ENCODE data around the gene JAML. TPM values are rescaled to one million over a fixed set of nuclear protein-coding genes. Genes with fewer than 3 reads are reported as not detected.
"Not testable (repeated sequence)": the region's sequence is repeated elsewhere in the genome, so short reads cannot be mapped to it uniquely, and the experiment has no call there.

Gene JAML
- total RNA-seq, 2 donors from 2014 or later = 2.3 to 8.5 TPM

- Histone ChIP-seq H3K4me1 (replicated peaks) (no peaks in the 10 kb centered on the region), H3K27me3 (replicated peaks; ENCODE audit: insufficient read depth) (no peaks in the 10 kb centered on the region), H3K36me3 (no peaks in the 10 kb centered on the region), H3K9me3 (no peaks in the 10 kb centered on the region), H3K27ac (no peak overlapping the region), H3K4me3 (no peak overlapping the region)
- TF ChIP-seq CTCF (IDR thresholded peaks at IDR 0.05) (no peak), POLR2A (IDR thresholded peaks at IDR 0.05) (no peak), POLR2AphosphoS5 (IDR thresholded peaks at IDR 0.05) (no peak)
- intact Hi-C loops (cut with DNase I) = loop anchor here (5.0 kb wide), 1 partner anchor 288 kb away; no protein-coding TSS in a partner anchor
- WGBS = 88% methylated on average over 6 of the region's 6 CpGs
- DNase-seq (ENCODE audit: low spot score) = no peak
Measured at GRCh38 chr11:118199135-118199534, 25.7 kb downstream of the JAML start.

- H3K9me3 ChIP-seq = no peaks in the 10 kb centered on the region
- DNase-seq (ENCODE audit: low spot score) = peak; percentile 66
Measured at GRCh38 chr11:118198370-118198769, 26.4 kb downstream of the JAML start.

GRCh38 chr11:118194835-118195627 lies 29.8 kb downstream of the JAML start:
- Histone ChIP-seq H3K4me1 (replicated peaks) (no peaks in the 10 kb centered on the region), H3K9me3 (no peaks in the 10 kb centered on the region), H3K4me3 (no peak overlapping the region), H3K27ac (peak overlapping the region; percentile 28 to 36), H3K36me3 (no peaks in the 10 kb centered on the region), H3K27me3 (replicated peaks; ENCODE audit: insufficient read depth) (no peaks in the 10 kb centered on the region)
- peak; percentile 81 for DNase-seq (ENCODE audit: low spot score)
- TF ChIP-seq POLR2AphosphoS5 (IDR thresholded peaks at IDR 0.05) (peak; percentile 91), CTCF (IDR thresholded peaks at IDR 0.05) (peak in 1 of 4 experiments; percentile 10), POLR2A (IDR thresholded peaks at IDR 0.05) (no peak)
- intact Hi-C loops (cut with DNase I) = loop anchor here (5.0 kb wide), 1 partner anchor 292 kb away; no protein-coding TSS in a partner anchor
- WGBS = 21% methylated on average over 10 of the region's 10 CpGs

More at GRCh38 chr11:118198370-118198769, 26.4 kb downstream of the JAML start:
- H3K4me1 ChIP-seq (replicated peaks) = no peaks in the 10 kb centered on the region
- no peak overlapping the region for H3K4me3 ChIP-seq
- no peaks in the 10 kb centered on the region for H3K27me3 ChIP-seq (replicated peaks; ENCODE audit: insufficient read depth)
- intact Hi-C loops (cut with DNase I) = loop anchor here (5.0 kb wide), 1 partner anchor 289 kb away; no protein-coding TSS in a partner anchor
- H3K27ac ChIP-seq = no peak overlapping the region
- WGBS = 1% methylated on average over 8 of the region's 9 CpGs
- TF ChIP-seq POLR2AphosphoS5 (IDR thresholded peaks at IDR 0.05) (peak; percentile 19), POLR2A (IDR thresholded peaks at IDR 0.05) (no peak), CTCF (IDR thresholded peaks at IDR 0.05) (peak; percentile 77 to 88 (median 86))
- no peaks in the 10 kb centered on the region for H3K36me3 ChIP-seq

GRCh38 chr11:118193910-118194566 lies 30.8 kb downstream of the JAML start:
- no peak for DNase-seq (ENCODE audit: low spot score)
- H3K9me3 ChIP-seq = no peaks in the 10 kb centered on the region
- 68% methylated on average over 6 of the region's 6 CpGs for WGBS
- H3K27me3 ChIP-seq (replicated peaks; ENCODE audit: insufficient read depth) = no peaks in the 10 kb centered on the region
- TF ChIP-seq POLR2A (IDR thresholded peaks at IDR 0.05) (no peak), POLR2AphosphoS5 (IDR thresholded peaks at IDR 0.05) (no peak), CTCF (IDR thresholded peaks at IDR 0.05) (no peak)
- intact Hi-C loops (cut with DNase I) = no loop called here
- H3K27ac ChIP-seq = no peak overlapping the region
- no peaks in the 10 kb centered on the region for H3K36me3 ChIP-seq
- no peaks in the 10 kb centered on the region for H3K4me1 ChIP-seq (replicated peaks)
- no peak overlapping the region for H3K4me3 ChIP-seq

- H3K9me3 ChIP-seq; H3K4me3 ChIP-seq; intact Hi-C loops (cut with DNase I); H3K36me3 ChIP-seq; H3K27ac ChIP-seq; H3K27me3 ChIP-seq (replicated peaks; ENCODE audit: insufficient read depth); DNase-seq (ENCODE audit: low spot score); H3K4me1 ChIP-seq (replicated peaks): not testable (repeated sequence)
- 92% methylated on average over 5 of the region's 5 CpGs for WGBS
Measured at GRCh38 chr11:118192817-118193216, 32.0 kb downstream of the JAML start.

GRCh38 chr11:118190942-118191506 lies 33.8 kb downstream of the JAML start:
- H3K4me1 ChIP-seq (replicated peaks); H3K4me3 ChIP-seq; intact Hi-C loops (cut with DNase I); DNase-seq (ENCODE audit: low spot score); H3K9me3 ChIP-seq; H3K36me3 ChIP-seq; H3K27me3 ChIP-seq (replicated peaks; ENCODE audit: insufficient read depth); H3K27ac ChIP-seq: not testable (repeated sequence)
- WGBS = 98% methylated on average over 2 of the region's 2 CpGs
